Renal cortex interstitium (tissue), 11 donors: ENCODE results near the gene RAD51. TPM values are rescaled to one million over a fixed set of nuclear protein-coding genes. Genes with fewer than 3 reads are reported as not detected.

Source experiments
- DNase-seq, 11 donors: peaks; one replicate each; pipeline ENCODE4 v3.0.0-alpha.2; 2013; ENCODE audit warnings: low read depth in 9 of 11, low spot score in 4 of 11; ENCODE audit errors: extremely low read depth in 1 of 11
- polyA plus RNA-seq, 3 donors: library from polyadenylated mRNA; unstranded; fragments of 120-200 nt; gene quantifications; one replicate each; pipeline ENCODE4 v1.2.1, GENCODE V29; 2013; ENCODE audit not compliant: insufficient read length in 3 of 3

RAD51 gene
- polyA plus RNA-seq, 3 donors = 10.4 to 17.6 (median 17.3) TPM

DNA sequence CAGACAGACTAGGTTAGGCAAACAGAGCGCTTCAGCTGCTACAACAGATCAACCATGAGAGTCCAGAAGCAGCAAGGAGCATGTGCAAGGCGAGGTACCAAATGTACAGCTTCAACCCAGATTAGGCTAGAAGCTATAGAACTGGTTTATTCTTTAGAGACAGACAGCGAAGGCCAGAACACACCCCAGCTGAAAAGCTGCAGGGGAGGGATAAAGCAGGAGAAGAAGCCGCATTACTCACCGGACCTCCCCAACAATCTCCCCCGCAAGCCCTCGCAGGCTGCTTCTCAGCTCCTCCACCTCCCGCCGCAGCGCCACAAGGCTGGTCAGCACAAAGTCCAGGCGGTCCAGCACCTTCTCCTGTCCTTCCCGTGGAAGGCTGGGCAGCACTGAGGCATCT is 56.8 kb downstream of the RAD51 start:
- DNase-seq = no peak

DNA sequence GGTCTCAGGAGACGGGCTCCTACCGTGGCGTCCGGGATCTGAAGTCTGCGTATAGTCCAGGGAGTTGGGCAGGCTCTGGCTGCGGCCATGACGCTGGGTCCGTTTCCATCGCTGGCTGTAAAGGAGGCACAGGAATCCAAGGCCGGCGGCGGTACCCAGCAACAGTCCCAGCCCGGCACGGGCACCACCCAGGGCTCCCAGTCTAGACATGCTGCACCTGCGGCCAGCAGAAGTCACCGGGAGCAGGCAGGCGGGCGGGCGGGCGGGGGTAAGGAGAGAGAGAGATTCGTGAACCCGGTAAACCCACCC is 59.6 kb downstream of the RAD51 start:
- no peak for DNase-seq

- DNase-seq = peak; percentile 89 to 96 (median 93)
These were observed 60.2 kb downstream of the RAD51 start, which contains the start of gene RMDN3 for GRCh38 chr15:40754883-40755811. TSS of gene RMDN3 (minus strand) at chr15:40755254. CDS start at chr15:40754783, 471 bp downstream.

- no peak for DNase-seq
These were observed 60.8 kb downstream of the RAD51 start for GRCh38 chr15:40755812-40756208.

DNA sequence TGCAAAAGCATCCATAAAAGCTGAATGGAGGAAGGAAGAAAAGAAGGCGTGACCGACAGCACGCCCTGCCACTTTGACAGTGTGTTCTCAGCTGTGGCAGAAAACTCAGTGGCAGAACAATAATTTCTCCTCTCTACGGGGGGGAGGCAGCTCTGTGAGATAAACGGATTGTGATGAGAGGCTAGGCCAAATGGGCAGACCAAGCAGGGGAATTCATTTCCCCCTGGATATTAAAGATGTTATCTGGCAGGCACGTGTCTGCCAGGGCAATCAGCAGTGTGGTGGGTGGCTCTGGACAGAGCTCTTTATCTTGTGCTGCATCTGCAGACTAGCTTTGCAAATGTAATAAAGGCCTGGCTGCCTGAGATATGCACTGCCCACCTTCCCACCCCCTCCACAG is 62.0 kb downstream of the RAD51 start:
- no peak for DNase-seq

DNA sequence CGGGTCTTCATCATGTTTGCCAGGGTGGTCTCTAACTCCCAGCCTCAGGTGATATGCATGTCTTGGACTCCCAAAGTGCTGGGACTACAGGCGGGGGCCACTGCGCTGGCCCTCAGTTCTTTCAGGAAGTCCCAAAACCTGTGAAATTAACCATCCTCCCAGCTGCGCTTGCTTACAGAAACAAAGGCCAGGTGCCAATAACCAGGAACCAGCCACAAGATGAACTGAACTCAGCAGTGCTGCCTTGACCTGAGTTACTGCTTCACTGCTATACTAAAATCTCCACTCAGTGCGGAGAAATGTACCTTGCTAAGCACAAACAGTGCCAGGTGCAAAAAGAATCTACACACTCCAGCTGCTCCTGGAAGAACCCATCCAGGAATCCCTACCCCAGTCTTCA is 65.0 kb downstream of the RAD51 start:
- DNase-seq = no peak

GRCh38 chr15:40762919-40763800 is 68.2 kb downstream of the RAD51 start:
- peak in 4 of 11 donors; percentile 60 to 79 (median 68) for DNase-seq

- peak in 4 of 11 donors; percentile 56 to 73 (median 70) for DNase-seq
These were observed 69.0 kb downstream of the RAD51 start, which contains the start of gene GCHFR for GRCh38 chr15:40763801-40764628. TSS of gene GCHFR (plus strand) at chr15:40764068. CDS start at chr15:40764181, 113 bp downstream.

GRCh38 chr15:40764629-40765103 is 69.7 kb downstream of the RAD51 start:
- no peak for DNase-seq

GRCh38 chr15:40766194-40766815 is 71.3 kb downstream of the RAD51 start:
- DNase-seq = no peak

GRCh38 chr15:40766906-40767837 is 72.2 kb downstream of the RAD51 start:
- DNase-seq = no peak

- DNase-seq = no peak
These were observed 73.0 kb downstream of the RAD51 start for GRCh38 chr15:40767838-40768500.

GRCh38 chr15:40768521-40769273 is 73.7 kb downstream of the RAD51 start:
- no peak for DNase-seq

- DNase-seq = peak in 4 of 11 donors; percentile 63 to 74 (median 69)
These were observed 74.5 kb downstream of the RAD51 start, which contains the start of gene C15orf62 for GRCh38 chr15:40769274-40770146. TSS of gene C15orf62 (plus strand) at chr15:40769980. CDS start at chr15:40770496, 516 bp downstream.

GRCh38 chr15:40770147-40770721 is 75.3 kb downstream of the RAD51 start:
- DNase-seq = no peak
